HEK293 (cell line): Measurements from ENCODE around the gene GID4.
A peak's percentile ranks its signal among the peaks of the same experiment; 100 is the strongest.

Experiments used
- CTCF ChIA-PET: fragments of 350-600 bp; formaldehyde crosslinking; extraction: SDS; loops from one replicate; lab custom pipeline; 2021; ENCODE audit warnings: antibody characterized with exemption; lab: Yijun Ruan, JAX
- POLR2A ChIA-PET: fragments of 300-600 bp; formaldehyde crosslinking; extraction: SDS; loops from one replicate; lab custom pipeline; 2020; ENCODE audit warnings: antibody characterized with exemption, inconsistent platforms; lab: Yijun Ruan, JAX
- H3K27ac ChIP-seq: fragments of 200-500 bp; sonication (Bioruptor generic); 2 replicates; pipeline ENCODE4 v1.5.1; 2014; ENCODE audit warnings: low read depth, low read length, control low read depth, inconsistent platforms; ENCODE audit errors: extremely low read depth
- H3K36me3 ChIP-seq, 2 experiments: fragments of 200-500 bp in 1 of 2; sonication (Bioruptor generic) in 1 of 2; 1 replicate in 1 of 2; 2 replicates in 1 of 2; pipeline ENCODE4 v1.5.1; 2014 to 2017; ENCODE audit warnings: inconsistent platforms in 2 of 2, low read length in 2 of 2; ENCODE audit not compliant: control insufficient read depth in 2 of 2, insufficient read depth in 1 of 2
- H3K4me1 ChIP-seq: fragments of 200-500 bp; sonication (Bioruptor generic); 2 replicates; pipeline ENCODE4 v1.5.1; 2014; ENCODE audit warnings: mild to moderate bottlenecking, low read length, inconsistent platforms; ENCODE audit not compliant: control insufficient read depth, insufficient read depth
- H3K4me3 ChIP-seq: 2 replicates; pipeline ENCODE4 v1.5.1; 2011; ENCODE audit warnings: low read depth, mild to moderate bottlenecking, control low read depth, low read length, moderate library complexity
- H3K9me3 ChIP-seq: fragments of 200-500 bp; sonication (Bioruptor generic); 2 replicates; pipeline ENCODE4 v1.5.1; 2014; ENCODE audit warnings: low read depth, low read length, inconsistent platforms; ENCODE audit not compliant: control insufficient read depth, insufficient read depth
- HOXA7 ChIP-seq: sonication (generic); formaldehyde crosslinking; IDR thresholded peaks from 2 replicates; pipeline ENCODE4 v1.8.1; 2022; ENCODE audit warnings: missing genetic modification reagents, borderline replicate concordance
- KLF1 ChIP-seq: fragments of 450-650 bp; formaldehyde crosslinking; IDR thresholded peaks from 2 replicates; pipeline ENCODE4 v1.5.1; 2016; ENCODE audit warnings: missing biosample characterization, missing genetic modification characterization
- KLF9 ChIP-seq: fragments of 450-650 bp; formaldehyde crosslinking; IDR thresholded peaks from 2 replicates; pipeline ENCODE4 v1.5.1; 2016; ENCODE audit warnings: missing biosample characterization, missing genetic modification characterization, low read depth
- SCRT2 ChIP-seq: fragments of 450-650 bp; formaldehyde crosslinking; IDR thresholded peaks from 2 replicates; pipeline ENCODE4 v1.5.1; 2016; ENCODE audit warnings: missing biosample characterization, missing genetic modification characterization
- ZBTB17 ChIP-seq: fragments of 450-650 bp; formaldehyde crosslinking; IDR thresholded peaks from 2 replicates; pipeline ENCODE4 v1.5.1; 2016; ENCODE audit warnings: missing biosample characterization, missing genetic modification characterization
- ZNF112 ChIP-seq: fragments of 450-650 bp; formaldehyde crosslinking; IDR thresholded peaks from 2 replicates; pipeline ENCODE4 v1.5.0; 2017; ENCODE audit warnings: missing biosample characterization, missing genetic modification characterization
- ZNF335 ChIP-seq: fragments of 450-650 bp; formaldehyde crosslinking; conservative IDR thresholded peaks from 2 replicates; pipeline ENCODE4 v1.5.1; 2016; ENCODE audit warnings: missing biosample characterization, missing genetic modification characterization
- ZNF354C ChIP-seq: fragments of 450-650 bp; formaldehyde crosslinking; IDR thresholded peaks from 2 replicates; pipeline ENCODE4 v1.5.1; 2016; ENCODE audit warnings: missing biosample characterization, missing genetic modification characterization, low read depth, borderline replicate concordance
- ZNF391 ChIP-seq: fragments of 450-650 bp; formaldehyde crosslinking; IDR thresholded peaks from 2 replicates; pipeline ENCODE4 v1.5.1; 2016; ENCODE audit warnings: low read depth, missing biosample characterization, missing genetic modification characterization, borderline replicate concordance
- ZNF555 ChIP-seq: fragments of 450-650 bp; formaldehyde crosslinking; conservative IDR thresholded peaks from 2 replicates; pipeline ENCODE4 v1.5.1; 2017; ENCODE audit warnings: missing biosample characterization, mild to moderate bottlenecking, missing genetic modification characterization, inconsistent platforms
- ZNF785 ChIP-seq: fragments of 450-650 bp; formaldehyde crosslinking; IDR thresholded peaks from 2 replicates; pipeline ENCODE4 v1.5.1; 2016; ENCODE audit warnings: missing biosample characterization, missing genetic modification characterization
- ZNF837 ChIP-seq: fragments of 450-650 bp; formaldehyde crosslinking; IDR thresholded peaks from 2 replicates; pipeline ENCODE4 v1.5.1; 2016; ENCODE audit warnings: missing biosample characterization, missing genetic modification characterization
- TF ChIP-seq, protein P1 (sequence below): fragments of 450-650 bp; formaldehyde crosslinking; IDR thresholded peaks from 2 replicates; pipeline ENCODE4 v1.5.1; 2016; ENCODE audit warnings: missing biosample characterization, missing genetic modification characterization
- TF ChIP-seq, protein P2 (sequence below): fragments of 450-650 bp; formaldehyde crosslinking; IDR thresholded peaks from 2 replicates; pipeline ENCODE4 v1.5.1; 2016; ENCODE audit warnings: missing biosample characterization, missing genetic modification characterization
- TF ChIP-seq, protein P3 (sequence below): fragments of 450-650 bp; formaldehyde crosslinking; IDR thresholded peaks from 2 replicates; pipeline ENCODE4 v1.5.1; 2016; ENCODE audit warnings: missing biosample characterization, missing genetic modification characterization
- TF ChIP-seq, protein P4 (sequence below): fragments of 450-650 bp; formaldehyde crosslinking; IDR thresholded peaks from 2 replicates; pipeline ENCODE4 v1.5.1; 2016; ENCODE audit warnings: missing biosample characterization, missing genetic modification characterization
- TF ChIP-seq, protein P5 (sequence below): fragments of 450-650 bp; formaldehyde crosslinking; IDR thresholded peaks from 2 replicates; pipeline ENCODE4 v1.5.1; 2017; ENCODE audit warnings: missing biosample characterization, missing genetic modification characterization
- TF ChIP-seq, protein P6 (sequence below): fragments of 450-650 bp; formaldehyde crosslinking; IDR thresholded peaks from 2 replicates; pipeline ENCODE4 v1.5.1; 2016; ENCODE audit warnings: missing biosample characterization, missing genetic modification characterization, borderline replicate concordance

Gene GID4

DNA sequence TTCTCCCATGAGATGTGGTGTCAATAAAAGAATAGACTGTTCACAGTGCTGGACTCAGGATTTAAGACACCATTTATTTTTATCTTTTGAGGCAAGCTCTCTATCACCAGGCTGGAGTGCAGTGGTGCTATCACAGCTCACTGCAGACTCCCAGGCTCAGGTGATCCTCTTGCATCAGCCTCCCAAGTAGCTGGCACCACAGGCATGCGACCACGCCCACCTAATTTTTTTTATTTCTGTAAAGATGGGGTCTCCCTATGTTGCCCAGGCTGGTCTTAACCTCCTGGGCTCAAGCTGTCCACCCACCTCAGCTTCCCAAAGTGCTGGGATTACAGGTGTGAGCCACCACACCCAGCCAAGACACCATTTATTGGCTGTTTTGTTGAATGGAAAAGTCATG is 29.9 kb downstream of the GID4 start (continued):
- TF ChIP-seq ZNF785 (no peak), ZNF555 (tag by site-specific recombination) (no peak), ZNF837 (tag by site-specific recombination) (no peak), ZNF391 (no peak), KLF9 (tag by site-specific recombination) (peak; percentile 76; the same call in 1 of the 2 replicates), KLF1 (tag by site-specific recombination) (0 out of 2 replicates have a peak, but pooled peaks have one; percentile 25), HOXA7 (CRISPR knock-in tag) (no peak)
- TF ChIP-seq, protein P1, sequence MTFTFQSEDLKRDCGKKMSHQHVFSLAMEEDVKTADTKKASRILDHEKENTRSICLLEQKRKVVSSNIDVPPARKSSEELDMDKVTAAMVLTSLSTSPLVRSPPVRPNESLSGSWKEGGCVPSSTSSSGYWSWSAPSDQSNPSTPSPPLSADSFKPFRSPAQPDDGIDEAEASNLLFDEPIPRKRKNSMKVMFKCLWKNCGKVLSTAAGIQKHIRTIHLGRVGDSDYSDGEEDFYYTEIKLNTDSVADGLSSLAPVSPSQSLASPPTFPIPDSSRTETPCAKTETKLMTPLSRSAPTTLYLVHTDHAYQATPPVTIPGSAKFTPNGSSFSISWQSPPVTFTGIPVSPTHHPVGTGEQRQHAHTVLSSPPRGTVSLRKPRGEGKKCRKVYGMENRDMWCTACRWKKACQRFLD: no peak
- TF ChIP-seq, protein P2, sequence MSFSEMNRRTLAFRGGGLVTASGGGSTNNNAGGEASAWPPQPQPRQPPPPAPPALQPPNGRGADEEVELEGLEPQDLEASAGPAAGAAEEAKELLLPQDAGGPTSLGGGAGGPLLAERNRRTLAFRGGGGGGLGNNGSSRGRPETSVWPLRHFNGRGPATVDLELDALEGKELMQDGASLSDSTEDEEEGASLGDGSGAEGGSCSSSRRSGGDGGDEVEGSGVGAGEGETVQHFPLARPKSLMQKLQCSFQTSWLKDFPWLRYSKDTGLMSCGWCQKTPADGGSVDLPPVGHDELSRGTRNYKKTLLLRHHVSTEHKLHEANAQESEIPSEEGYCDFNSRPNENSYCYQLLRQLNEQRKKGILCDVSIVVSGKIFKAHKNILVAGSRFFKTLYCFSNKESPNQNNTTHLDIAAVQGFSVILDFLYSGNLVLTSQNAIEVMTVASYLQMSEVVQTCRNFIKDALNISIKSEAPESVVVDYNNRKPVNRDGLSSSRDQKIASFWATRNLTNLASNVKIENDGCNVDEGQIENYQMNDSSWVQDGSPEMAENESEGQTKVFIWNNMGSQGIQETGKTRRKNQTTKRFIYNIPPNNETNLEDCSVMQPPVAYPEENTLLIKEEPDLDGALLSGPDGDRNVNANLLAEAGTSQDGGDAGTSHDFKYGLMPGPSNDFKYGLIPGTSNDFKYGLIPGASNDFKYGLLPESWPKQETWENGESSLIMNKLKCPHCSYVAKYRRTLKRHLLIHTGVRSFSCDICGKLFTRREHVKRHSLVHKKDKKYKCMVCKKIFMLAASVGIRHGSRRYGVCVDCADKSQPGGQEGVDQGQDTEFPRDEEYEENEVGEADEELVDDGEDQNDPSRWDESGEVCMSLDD (tag by site-specific recombination): no peak
- TF ChIP-seq, protein P3, sequence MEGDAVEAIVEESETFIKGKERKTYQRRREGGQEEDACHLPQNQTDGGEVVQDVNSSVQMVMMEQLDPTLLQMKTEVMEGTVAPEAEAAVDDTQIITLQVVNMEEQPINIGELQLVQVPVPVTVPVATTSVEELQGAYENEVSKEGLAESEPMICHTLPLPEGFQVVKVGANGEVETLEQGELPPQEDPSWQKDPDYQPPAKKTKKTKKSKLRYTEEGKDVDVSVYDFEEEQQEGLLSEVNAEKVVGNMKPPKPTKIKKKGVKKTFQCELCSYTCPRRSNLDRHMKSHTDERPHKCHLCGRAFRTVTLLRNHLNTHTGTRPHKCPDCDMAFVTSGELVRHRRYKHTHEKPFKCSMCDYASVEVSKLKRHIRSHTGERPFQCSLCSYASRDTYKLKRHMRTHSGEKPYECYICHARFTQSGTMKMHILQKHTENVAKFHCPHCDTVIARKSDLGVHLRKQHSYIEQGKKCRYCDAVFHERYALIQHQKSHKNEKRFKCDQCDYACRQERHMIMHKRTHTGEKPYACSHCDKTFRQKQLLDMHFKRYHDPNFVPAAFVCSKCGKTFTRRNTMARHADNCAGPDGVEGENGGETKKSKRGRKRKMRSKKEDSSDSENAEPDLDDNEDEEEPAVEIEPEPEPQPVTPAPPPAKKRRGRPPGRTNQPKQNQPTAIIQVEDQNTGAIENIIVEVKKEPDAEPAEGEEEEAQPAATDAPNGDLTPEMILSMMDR (tag by site-specific recombination): no peak
- TF ChIP-seq, protein P4, sequence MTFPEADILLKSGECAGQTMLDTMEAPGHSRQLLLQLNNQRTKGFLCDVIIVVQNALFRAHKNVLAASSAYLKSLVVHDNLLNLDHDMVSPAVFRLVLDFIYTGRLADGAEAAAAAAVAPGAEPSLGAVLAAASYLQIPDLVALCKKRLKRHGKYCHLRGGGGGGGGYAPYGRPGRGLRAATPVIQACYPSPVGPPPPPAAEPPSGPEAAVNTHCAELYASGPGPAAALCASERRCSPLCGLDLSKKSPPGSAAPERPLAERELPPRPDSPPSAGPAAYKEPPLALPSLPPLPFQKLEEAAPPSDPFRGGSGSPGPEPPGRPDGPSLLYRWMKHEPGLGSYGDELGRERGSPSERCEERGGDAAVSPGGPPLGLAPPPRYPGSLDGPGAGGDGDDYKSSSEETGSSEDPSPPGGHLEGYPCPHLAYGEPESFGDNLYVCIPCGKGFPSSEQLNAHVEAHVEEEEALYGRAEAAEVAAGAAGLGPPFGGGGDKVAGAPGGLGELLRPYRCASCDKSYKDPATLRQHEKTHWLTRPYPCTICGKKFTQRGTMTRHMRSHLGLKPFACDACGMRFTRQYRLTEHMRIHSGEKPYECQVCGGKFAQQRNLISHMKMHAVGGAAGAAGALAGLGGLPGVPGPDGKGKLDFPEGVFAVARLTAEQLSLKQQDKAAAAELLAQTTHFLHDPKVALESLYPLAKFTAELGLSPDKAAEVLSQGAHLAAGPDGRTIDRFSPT (tag by site-specific recombination): no peak

DNA sequence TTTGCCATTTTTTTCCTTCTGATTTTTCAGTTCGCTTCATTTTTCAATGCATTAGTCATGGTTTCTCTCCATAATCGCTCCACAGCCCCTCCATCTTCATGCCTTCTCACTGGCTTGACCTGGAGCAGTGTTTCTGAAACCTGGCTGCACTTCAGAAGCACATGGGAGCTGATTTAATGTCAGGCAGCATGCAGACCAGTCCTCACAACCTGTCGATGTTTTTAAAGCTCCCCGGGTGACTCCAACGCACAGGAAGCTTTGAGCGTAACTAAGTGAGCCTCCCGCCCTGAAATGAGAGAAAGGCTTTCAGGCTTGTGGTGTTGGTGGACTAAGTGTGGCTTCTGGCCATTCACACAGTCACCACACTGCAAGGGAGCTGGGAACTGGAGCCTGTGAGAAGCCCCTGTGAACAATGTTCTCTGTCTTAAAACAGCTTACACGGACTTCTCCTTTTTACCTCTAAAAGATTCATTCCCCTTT is 31.7 kb downstream of the GID4 start:
- POLR2A ChIA-PET: interaction anchor here (0.6 kb wide), 1 partner anchor 14 kb away, joined by 6 read pairs; no protein-coding TSS in a partner anchor

More for the DNA sequence above, 31.7 kb downstream of the GID4 start:
- CTCF ChIA-PET: no interaction called here
- TF ChIP-seq, protein P5, sequence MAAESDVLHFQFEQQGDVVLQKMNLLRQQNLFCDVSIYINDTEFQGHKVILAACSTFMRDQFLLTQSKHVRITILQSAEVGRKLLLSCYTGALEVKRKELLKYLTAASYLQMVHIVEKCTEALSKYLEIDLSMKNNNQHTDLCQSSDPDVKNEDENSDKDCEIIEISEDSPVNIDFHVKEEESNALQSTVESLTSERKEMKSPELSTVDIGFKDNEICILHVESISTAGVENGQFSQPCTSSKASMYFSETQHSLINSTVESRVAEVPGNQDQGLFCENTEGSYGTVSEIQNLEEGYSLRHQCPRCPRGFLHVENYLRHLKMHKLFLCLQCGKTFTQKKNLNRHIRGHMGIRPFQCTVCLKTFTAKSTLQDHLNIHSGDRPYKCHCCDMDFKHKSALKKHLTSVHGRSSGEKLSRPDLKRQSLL: peak; percentile 68
- TF ChIP-seq SCRT2 (tag by site-specific recombination): 0 out of 2 replicates have a peak, but pooled peaks have one; percentile 14
- TF ChIP-seq ZNF112 (tag by site-specific recombination): no peak
- TF ChIP-seq, protein P6, sequence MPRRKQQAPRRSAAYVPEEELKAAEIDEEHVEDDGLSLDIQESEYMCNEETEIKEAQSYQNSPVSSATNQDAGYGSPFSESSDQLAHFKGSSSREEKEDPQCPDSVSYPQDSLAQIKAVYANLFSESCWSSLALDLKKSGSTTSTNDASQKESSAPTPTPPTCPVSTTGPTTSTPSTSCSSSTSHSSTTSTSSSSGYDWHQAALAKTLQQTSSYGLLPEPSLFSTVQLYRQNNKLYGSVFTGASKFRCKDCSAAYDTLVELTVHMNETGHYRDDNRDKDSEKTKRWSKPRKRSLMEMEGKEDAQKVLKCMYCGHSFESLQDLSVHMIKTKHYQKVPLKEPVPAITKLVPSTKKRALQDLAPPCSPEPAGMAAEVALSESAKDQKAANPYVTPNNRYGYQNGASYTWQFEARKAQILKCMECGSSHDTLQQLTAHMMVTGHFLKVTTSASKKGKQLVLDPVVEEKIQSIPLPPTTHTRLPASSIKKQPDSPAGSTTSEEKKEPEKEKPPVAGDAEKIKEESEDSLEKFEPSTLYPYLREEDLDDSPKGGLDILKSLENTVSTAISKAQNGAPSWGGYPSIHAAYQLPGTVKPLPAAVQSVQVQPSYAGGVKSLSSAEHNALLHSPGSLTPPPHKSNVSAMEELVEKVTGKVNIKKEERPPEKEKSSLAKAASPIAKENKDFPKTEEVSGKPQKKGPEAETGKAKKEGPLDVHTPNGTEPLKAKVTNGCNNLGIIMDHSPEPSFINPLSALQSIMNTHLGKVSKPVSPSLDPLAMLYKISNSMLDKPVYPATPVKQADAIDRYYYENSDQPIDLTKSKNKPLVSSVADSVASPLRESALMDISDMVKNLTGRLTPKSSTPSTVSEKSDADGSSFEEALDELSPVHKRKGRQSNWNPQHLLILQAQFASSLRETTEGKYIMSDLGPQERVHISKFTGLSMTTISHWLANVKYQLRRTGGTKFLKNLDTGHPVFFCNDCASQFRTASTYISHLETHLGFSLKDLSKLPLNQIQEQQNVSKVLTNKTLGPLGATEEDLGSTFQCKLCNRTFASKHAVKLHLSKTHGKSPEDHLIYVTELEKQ (tag by site-specific recombination): no peak
- TF ChIP-seq ZNF335 (tag by site-specific recombination): peak; percentile 76
- TF ChIP-seq ZBTB17: peak; percentile 32
- no peak for TF ChIP-seq ZNF354C (tag by site-specific recombination)
- no peak overlapping the region; the same call in 1 of the 2 replicates for H3K27ac ChIP-seq
- peaks cover 2% of the 10 kb centered on the region; the same call in 1 of the 2 replicates for H3K4me1 ChIP-seq
- no peaks in the 10 kb centered on the region for H3K9me3 ChIP-seq
- no peak overlapping the region for H3K4me3 ChIP-seq
- peaks cover 0 to 18% of the 10 kb centered on the region in 2 experiments; a peak in 1 of 3 replicates for H3K36me3 ChIP-seq
